Gastrocnemius medialis (tissue), 4 donors: ENCODE data around the gene KLK7. TPM values are rescaled to one million over a fixed set of nuclear protein-coding genes. Genes with fewer than 3 reads are reported as not detected.
"Not testable (repeated sequence)": the region's sequence is repeated elsewhere in the genome, so short reads cannot be mapped to it uniquely, and the experiment has no call there.

Experiments
- ATAC-seq, 2 donors: fragments of 150-250 bp; one replicate each; pipeline ENCODE4 v1.9.1; 2016
- DNase-seq, 2 donors: peaks; one replicate each; pipeline ENCODE4 v3.0.0-alpha.2; 2019
- H3K27ac ChIP-seq, 4 donors: fragments of 200-600 bp; sonication (generic); 1 replicate in 1 of 4; 2 replicates in 3 of 4; pipeline ENCODE4 v1.5.1; 2016 to 2018; ENCODE audit warnings: mild to moderate bottlenecking in 2 of 4, moderate library complexity in 1 of 4
- H3K27me3 ChIP-seq, 3 donors: fragments of 200-600 bp; sonication (generic) in 2 of 3; 1 replicate in 1 of 3; 2 replicates in 2 of 3; pipeline versions ENCODE4 v1.5.1 to v1.6.0; 2016 to 2019; ENCODE audit warnings: mild to moderate bottlenecking in 1 of 3, moderate library complexity in 1 of 3
- H3K36me3 ChIP-seq, 2 donors: fragments of 200-600 bp; sonication (generic) in 1 of 2; one replicate each; pipeline ENCODE4 v1.5.1; 2017 to 2018
- H3K4me1 ChIP-seq, 2 donors: fragments of 200-600 bp; sonication (generic) in 1 of 2; one replicate each; pipeline ENCODE4 v1.5.1; 2016 to 2017; ENCODE audit warnings: mild to moderate bottlenecking in 2 of 2
- H3K4me3 ChIP-seq, 4 donors: fragments of 200-600 bp; sonication (generic) in 3 of 4; 1 replicate in 1 of 4; 2 replicates in 3 of 4; pipeline ENCODE4 v1.5.1; 2016 to 2019; ENCODE audit warnings: mild to moderate bottlenecking in 2 of 4
- H3K9me3 ChIP-seq, 3 donors: fragments of 200-600 bp; sonication (generic) in 2 of 3; 1 replicate in 1 of 3; 2 replicates in 2 of 3; pipeline ENCODE4 v1.5.1; 2016 to 2019
- CTCF ChIP-seq, 5 experiments: fragments of 450-650 bp in 3 of 5; fragments of 200-600 bp in 2 of 5; sonication (generic) in 2 of 5; IDR thresholded peaks in 4 of 5; conservative IDR thresholded peaks in 1 of 5; 1 replicate in 4 of 5; 2 replicates in 1 of 5; pipeline ENCODE4 v1.5.1; 2016 to 2019; ENCODE audit warnings: antibody characterized with exemption in 5 of 5, mild to moderate bottlenecking in 3 of 5, moderate library complexity in 3 of 5
- POLR2A ChIP-seq, 2 donors: fragments of 450-650 bp; IDR thresholded peaks; one replicate each; pipeline ENCODE4 v1.6.1; 2017; ENCODE audit warnings: antibody characterized with exemption in 2 of 2, mild to moderate bottlenecking in 2 of 2, moderate library complexity in 2 of 2
- in situ Hi-C, 4 donors: fragments of 200-750 bp; cut with MboI; loops; one replicate each; pipeline versions ENCODE4 v1.15.0 to v1.8.0; 2017; ENCODE audit warnings: low sequenced_read_pairs in 4 of 4
- intact Hi-C: fragments of 100-400 bp; cut with DNase I; formaldehyde crosslinking; loops from one replicate; pipeline ENCODE4 v1.15.1; 2023; ENCODE audit warnings: low total_unique reads
- total RNA-seq, 4 donors: library from RNA; depleted of rRNA; stranded (reverse); fragments of >200 nt; gene quantifications; one replicate each; pipeline versions ENCODE4 v1.1.0 to v1.2.3, GENCODE V29; 2016

KLK7 gene
- total RNA-seq, 4 donors from 2014 or later, result not detected

GRCh38 chr19:50975766-50976165 is 8.0 kb downstream of the KLK7 start:
- Histone ChIP-seq H3K4me1 (no peaks in the 10 kb centered on the region), H3K27me3 (no peaks in the 10 kb centered on the region), H3K36me3 (no peaks in the 10 kb centered on the region), H3K27ac (no peak overlapping the region), H3K9me3 (no peaks in the 10 kb centered on the region), H3K4me3 (no peak overlapping the region)
- TF ChIP-seq POLR2A (IDR thresholded peaks at IDR 0.05) (no peak), CTCF (IDR thresholded peaks at IDR 0.05 in 4 of 5, conservative IDR thresholded peaks at IDR 0.05 in 1 of 5) (no peak)
- intact Hi-C loops, result no loop called here
- in situ Hi-C loops, result no loop called here
- DNase-seq (no peak), ATAC-seq (no peak)

- Histone ChIP-seq H3K36me3 (no peaks in the 10 kb centered on the region), H3K27ac (no peak overlapping the region), H3K27me3 (no peaks in the 10 kb centered on the region), H3K4me3 (no peak overlapping the region), H3K9me3 (no peaks in the 10 kb centered on the region), H3K4me1 (no peaks in the 10 kb centered on the region)
- TF ChIP-seq CTCF (IDR thresholded peaks at IDR 0.05 in 4 of 5, conservative IDR thresholded peaks at IDR 0.05 in 1 of 5), result no peak
- no peak for TF ChIP-seq POLR2A (IDR thresholded peaks at IDR 0.05)
- intact Hi-C loops, result no loop called here
- DNase-seq (no peak), ATAC-seq (no peak)
- in situ Hi-C loops, result no loop called here
These were observed 8.8 kb downstream of the KLK7 start for GRCh38 chr19:50974702-50975556.

- peaks cover 0 to 3% (median 0%) of the 10 kb centered on the region in 3 donors for H3K27me3 ChIP-seq
- H3K27ac ChIP-seq, result no peak overlapping the region
- ATAC-seq, result no peak
- TF ChIP-seq CTCF (IDR thresholded peaks at IDR 0.05 in 4 of 5, conservative IDR thresholded peaks at IDR 0.05 in 1 of 5) (no peak), POLR2A (IDR thresholded peaks at IDR 0.05) (no peak)
- intact Hi-C loops, result no loop called here
- no peaks in the 10 kb centered on the region for H3K4me1 ChIP-seq
- DNase-seq, result no peak
- no peak overlapping the region for H3K4me3 ChIP-seq
- in situ Hi-C loops, result no loop called here
- H3K36me3 ChIP-seq, result no peaks in the 10 kb centered on the region
- H3K9me3 ChIP-seq, result no peaks in the 10 kb centered on the region
These were observed 10.8 kb downstream of the KLK7 start for GRCh38 chr19:50972795-50973376.

GRCh38 chr19:50969810-50970209 is 13.9 kb downstream of the KLK7 start:
- H3K4me3 ChIP-seq, DNase-seq, intact Hi-C loops, H3K9me3 ChIP-seq, H3K27ac ChIP-seq, ATAC-seq, H3K36me3 ChIP-seq, H3K4me1 ChIP-seq, H3K27me3 ChIP-seq, in situ Hi-C loops: not testable (repeated sequence)

- in situ Hi-C loops, result no loop called here
- intact Hi-C loops, result no loop called here
- peaks cover 0 to 3% (median 0%) of the 10 kb centered on the region in 3 donors for H3K27me3 ChIP-seq
These were observed 14.3 kb downstream of the KLK7 start, which contains the start of gene KLK6 for GRCh38 chr19:50969413-50969760. KLK6 (minus strand) TSS chr19:50969591; CDS start chr19:50968104, 1,487 bp downstream.

More at GRCh38 chr19:50969413-50969760, 14.3 kb downstream of the KLK7 start, which contains the start of gene KLK6:
- no peak within 1 kb of the TSS for H3K27ac ChIP-seq
- TF ChIP-seq POLR2A (IDR thresholded peaks at IDR 0.05) (no peak), CTCF (IDR thresholded peaks at IDR 0.05 in 4 of 5, conservative IDR thresholded peaks at IDR 0.05 in 1 of 5) (no peak)
- ATAC-seq (no peak), DNase-seq (no peak)
- no peaks in the 10 kb centered on the region for H3K4me1 ChIP-seq
- no peaks in the 10 kb centered on the region for H3K9me3 ChIP-seq
- H3K4me3 ChIP-seq, result no peak within 1 kb of the TSS
- no peaks in the 10 kb centered on the region for H3K36me3 ChIP-seq
